Measurements from ENCODE around the gene SBNO2.

The SBNO2 gene

DNA sequence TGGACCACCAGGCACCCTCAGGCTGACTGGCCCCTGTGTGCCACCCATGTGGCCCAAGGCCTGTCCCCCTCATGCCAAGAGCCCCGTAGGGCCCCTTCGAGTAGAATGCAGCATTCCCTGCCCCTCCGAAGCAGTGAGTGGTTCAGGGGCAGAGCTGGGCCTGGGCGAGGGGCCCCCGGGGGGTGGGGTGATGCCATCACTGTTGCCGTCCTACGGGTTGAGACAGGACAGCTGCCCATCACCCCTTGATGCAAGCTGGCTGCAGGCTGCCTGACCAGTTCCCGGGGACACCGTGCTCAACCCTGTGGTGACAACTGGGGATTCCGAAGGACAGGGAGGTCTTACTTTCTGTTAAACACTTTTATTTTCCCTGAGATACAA is 4.7 kb downstream of the SBNO2 start:
- DNase-seq (ENCODE audit: low spot score): no peak

DNA sequence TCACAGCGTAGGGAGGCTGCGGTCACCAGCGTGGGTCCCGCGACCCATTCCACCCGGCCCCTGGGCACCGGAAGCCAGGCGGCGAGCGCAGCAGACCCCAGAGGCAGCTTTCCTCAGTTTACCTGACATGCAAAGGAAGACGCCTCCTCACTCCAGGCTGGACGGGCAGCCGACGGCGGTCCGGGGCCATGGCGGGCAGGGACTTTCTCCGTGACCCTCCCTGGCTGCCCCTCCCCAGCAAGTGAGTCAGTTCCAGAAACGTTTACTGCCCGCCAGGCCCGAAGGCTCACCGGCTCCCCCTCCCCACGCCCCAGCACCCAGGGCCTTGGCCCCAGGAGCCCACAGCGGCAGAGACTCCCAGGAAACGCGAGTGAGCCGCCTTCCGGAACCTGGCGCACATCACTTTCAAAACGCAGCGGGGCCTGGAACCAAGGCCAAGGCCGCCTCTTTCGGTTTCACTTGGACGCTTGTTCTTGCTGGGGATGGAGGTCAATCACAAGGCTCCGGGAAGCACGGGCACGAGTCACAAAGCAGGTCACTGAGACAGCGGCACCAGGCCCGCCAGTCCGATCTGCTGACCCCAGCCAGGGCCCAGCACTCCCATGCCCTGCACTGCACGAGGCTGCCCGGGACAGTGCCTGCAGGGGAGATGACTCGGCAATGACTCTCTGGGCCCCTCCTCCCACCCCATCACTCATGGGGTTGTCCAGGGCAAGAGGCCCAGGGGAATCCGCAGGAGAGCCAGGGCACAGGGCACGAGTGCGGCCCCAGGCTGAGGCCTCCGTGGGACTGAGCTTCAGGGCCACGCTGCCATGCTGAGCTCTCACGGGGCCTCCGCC is 5.3 kb downstream of the SBNO2 start:
- no peak for DNase-seq (ENCODE audit: low spot score)

DNA sequence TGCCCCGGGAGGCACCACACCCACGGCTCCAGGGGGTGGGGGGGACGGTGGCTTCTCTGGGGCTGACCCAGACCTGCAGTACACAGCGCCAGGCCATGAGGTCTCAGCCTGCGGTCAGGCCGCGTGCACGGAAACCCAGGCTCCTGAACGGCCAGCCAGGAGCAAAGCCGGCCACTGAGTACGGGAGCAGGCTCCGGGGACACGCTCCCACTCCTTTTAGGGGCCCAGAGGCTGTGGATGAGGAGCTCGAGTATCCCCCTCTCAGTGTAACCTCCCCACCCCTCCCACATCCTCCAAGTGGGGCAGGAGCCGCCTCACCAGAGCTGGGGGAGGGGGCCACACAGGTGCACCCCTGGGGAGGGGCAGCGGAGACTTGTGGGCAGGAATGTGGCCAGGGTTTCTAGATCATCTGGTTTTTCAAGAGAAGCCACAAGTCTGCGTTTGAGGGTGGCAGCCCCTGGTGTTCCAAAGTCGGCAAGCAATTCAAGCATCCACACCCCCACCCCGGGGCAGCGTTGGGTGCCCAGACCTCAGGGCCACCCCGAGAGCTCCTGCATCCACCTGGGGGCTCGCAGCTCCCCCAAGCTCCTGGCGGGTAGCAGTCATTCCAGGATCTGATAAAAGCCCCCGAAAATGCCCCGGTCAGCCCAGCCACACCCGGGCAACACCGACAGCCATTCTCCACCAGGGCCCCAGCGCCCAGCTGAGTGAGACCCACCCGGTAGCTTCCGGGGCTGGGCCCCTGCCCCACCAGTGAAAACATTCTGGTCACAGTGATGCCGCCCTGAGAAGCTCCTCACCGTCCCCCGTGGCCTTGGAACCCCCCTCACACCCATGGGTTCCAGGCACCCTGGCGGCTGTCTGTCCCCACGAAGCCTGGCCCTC is 6.1 kb downstream of the SBNO2 start:
- no peak for DNase-seq (ENCODE audit: low spot score)

DNA sequence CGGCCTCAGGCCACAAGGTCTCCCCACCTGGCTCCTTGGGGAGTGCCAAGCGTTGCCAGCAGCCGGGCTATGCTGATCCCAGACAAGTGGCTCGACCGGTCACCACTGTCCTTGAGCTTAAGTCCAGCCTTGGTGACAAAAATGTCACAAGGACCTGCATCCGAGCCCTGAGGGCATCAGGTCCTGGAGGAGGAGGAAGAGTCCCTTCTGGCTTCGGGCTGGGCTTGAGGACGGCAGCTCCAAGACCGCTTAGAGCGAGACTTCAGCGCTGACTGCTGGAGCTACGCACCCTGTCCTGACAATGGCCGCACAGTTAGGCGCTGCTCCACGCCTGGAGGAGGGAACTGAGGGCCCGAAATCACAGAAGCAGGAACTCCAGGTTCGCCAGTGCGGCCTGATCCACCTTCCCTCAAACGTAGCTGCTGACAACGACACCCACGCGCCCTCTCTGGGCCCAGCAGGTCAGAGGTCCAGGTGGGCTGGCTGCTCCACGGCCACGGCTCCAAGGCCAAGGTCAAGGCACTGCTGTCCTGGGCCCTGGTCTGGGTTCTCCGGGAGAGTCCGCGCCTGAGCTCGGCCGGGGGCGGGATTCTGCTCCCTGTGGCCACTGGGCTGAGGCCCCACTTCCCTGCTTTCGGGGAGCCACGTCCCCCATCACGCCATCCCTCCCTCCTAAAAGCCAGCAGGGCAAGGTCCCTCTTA is 7.0 kb downstream of the SBNO2 start:
- DNase-seq (ENCODE audit: low spot score): no peak

DNA sequence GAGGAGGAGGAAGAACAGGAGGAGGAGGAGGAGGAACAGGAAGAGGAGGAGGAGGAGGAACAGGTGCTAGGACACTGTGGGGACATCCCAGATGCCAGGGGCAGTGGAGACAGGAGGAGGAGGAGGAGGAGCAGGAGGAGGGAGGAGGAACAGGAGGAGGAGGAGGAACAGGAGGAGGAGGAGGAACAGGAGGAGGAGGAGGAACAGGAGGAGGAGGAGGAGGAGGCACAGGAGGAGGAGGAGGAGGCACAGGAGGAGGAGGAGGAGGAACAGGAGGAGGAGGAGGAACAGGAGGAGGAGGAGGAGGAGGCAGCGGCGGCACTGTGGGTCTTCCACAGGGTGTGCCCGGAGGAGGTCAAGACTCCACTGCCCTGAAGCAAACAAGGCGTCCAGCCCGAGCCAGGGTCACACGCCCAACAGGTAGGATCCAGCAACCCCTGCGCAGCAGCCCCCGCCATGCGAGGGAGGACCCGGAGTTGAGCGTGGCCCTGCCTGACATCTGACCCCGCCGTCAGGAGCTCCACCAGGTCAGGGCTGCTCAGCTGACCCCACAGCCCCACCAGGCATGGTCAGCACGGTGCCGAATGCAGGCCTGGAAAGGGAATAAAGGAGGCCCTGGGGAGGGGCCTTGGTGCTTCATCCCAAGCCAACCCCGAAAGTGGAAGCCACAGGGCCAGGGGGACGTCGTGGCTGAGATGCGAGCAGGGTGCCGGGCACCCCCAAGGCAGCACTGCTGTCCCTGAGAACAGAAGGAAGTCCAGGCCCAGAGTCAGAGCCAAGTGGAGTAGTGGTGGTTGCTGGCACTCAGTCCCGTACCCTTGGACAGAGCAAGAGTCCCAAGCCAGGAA is 9.2 kb downstream of the SBNO2 start:
- no peak for DNase-seq (ENCODE audit: low spot score)

DNA sequence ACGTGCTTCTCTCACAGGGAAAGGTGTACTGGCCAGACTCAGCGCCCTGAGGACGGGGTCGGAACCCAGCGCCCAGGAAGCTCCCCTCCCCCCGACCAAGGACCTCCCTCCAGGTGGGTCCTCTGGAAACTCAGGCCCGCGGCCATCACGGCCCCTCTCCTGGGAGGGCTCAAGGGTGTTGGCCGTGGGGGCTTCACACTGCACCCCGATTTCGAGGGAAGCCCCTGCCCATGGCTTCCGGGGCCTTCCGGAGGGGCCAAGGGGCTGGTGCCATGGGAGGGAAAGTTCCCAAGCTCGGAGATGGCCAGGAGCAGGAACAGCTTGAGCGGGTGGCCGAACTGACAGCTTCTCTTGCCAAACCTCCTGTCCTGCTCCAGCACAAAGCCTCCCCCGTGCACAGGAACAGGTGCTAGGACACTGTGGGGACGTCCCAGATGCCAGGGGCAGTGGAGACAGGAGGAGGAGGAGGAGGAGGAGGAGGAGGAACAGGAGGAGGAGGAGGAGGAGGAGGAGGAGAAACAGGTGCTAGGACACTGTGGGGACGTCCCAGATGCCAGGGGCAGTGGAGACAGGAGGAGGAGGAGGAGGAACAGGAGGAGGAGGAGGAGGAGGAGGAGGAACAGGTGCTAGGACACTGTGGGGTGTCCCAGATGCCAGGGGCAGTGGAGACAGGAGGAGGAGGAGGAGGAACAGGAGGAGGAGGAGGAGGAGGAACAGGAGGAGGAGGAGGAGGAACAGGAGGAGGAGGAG is 10.0 kb downstream of the SBNO2 start:
- DNase-seq (ENCODE audit: low spot score): no peak

DNA sequence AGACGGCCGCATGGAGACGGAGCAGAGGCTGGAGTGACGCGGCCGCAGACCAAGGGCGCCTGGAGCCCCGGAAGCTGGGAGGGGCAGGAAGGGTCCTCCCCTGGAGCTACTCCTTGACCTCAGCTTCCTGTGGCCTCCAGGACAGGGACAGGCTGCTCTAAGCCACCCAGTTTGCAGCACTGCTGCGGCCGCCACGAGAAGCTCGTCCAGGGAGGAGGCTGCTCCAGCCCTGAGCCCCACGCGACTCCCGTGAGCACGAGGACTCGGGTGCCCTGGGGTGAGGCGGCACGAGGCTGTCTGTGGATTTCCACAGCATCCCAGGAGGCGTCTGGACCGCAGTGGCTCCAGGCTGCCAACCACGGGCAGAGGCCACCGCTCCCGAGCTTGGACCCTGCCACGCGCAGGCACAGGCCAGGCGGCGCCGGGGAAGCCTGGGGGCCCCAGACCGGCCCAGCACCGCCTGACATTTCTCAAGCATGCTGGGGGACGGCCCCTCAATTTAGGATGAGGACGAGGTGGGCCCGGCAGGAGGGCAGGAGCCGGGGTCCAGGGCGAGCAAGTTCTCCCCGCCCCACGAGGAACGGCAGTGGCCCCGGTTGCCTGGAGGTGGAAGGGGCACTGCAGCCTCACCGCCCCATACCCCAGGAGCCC is 10.7 kb downstream of the SBNO2 start:
- DNase-seq (ENCODE audit: low spot score): no peak

DNA sequence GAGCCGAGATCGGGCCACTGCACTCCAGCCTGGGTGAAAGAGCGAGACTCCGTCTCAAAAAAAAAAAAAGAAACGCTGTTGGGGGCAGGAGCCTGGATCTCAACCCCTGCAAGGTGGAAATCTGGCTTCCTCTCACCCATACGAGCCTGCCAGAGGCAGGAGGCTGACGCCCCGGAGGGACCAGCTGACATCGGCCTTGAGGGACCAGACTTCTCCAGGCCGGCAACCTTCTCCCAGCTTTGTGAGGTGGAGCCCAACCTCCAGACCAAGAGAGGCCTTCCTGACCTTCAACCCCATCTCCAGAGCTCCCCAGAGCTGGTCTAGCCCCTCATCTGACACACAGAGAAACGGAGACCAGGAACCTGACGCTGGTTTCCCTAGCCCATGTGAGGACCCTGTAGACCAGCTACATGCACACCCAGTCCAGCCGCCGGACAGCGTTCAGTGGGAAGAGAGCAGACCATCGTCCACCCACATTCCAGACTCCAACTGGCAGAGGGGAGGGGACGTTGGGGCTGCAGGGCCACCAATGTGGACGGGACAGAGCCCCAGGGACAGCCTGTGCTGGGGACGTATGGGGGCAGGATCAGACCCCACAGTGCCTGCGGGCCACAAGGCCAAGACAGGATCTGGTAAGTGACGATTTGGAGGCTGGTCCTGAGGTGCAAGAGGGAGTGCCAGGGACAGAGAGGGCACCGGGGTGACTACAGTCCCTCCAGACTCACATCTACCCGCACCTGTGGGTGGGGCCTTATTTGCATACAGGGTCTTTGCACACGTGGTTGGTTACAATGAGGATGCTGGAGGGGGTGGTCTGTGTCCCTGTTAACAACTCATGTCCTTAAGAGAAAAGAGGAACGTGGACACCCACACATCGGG is 11.4 kb downstream of the SBNO2 start:
- DNase-seq (ENCODE audit: low spot score): no peak

DNA sequence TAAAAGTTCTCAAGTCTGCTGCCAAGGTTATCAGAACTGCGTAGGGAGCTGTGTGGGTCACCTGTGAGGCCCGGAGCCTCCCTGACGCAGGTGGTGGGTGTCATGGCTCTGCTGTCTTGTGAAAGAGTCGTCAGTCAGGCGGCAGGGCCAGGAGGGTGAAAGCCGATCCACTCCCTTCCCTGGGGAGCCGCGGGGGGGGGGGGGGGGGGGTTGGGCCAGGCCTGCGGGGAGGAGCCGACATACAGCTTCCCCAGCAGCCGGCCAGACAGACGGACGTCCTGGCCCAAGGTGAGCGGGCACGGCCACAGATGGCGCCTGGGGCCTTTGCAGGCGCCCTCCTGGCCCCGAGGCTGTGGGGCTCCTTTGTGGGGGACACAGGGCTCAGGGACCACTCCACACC is 12.4 kb downstream of the SBNO2 start:
- no peak for DNase-seq (ENCODE audit: low spot score)

DNA sequence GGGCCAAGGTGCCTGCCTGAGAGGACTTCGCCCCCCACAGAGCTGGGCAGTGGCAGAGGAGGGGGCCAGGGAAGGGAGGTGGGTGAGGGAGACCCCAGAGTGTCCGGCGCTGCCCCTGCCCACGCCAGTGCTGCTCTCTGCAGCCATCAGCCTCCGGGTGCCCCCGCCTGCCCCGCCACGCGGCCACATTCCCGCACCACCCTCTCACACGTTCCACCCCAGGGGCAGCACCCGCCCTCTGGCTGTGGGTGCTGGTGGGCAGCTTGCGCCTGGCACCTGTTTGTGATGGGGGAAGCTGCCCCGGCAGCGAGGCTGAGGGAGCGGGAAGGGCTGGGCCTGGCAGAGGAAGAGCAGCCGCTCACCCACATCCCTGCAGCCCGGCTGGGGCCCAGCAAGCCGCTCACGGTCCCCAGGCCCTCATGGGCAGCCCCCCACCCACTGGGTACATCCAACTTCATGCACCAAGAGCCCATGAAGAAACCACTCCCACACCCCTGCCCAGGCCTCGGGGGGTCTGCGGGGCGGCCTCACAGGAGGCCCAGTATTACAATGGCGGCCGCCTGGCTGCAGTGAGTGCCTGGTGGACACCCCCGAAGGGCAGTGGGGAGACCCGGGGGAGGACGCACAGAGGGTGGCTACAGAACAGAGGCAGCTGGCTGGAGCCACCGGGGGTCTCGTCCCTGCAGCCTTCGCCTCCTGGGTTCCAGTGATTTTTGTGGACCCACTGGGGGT is 14.0 kb downstream of the SBNO2 start:
- DNase-seq (ENCODE audit: low spot score): no peak

DNA sequence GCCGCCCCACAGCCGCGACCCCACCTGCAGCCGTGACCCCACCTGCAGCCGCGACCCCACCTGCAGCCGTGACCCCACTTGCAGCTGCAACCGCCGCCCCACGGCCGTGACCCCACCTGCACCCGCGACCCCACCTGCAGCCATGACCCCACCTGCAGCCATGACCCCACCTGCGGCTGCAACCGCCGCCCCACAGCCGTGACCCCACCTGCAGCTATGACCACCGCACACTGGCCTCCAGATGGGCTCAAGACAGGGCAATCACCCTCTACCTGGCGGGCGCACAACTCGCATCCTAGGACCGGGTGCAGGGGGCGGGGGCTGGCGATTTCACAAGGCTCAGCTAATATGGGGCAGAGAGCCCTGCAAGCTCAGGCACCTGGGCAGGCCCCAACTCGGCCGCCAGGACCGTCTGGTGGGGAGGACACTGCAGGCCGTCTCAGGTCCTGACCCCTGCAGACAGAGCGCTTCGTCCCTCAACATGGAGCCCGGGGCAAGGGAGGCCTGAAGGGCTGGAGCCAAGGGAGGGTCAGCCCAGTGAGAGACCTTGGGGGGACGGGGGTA is 15.1 kb downstream of the SBNO2 start:
- no peak for DNase-seq (ENCODE audit: low spot score)

DNA sequence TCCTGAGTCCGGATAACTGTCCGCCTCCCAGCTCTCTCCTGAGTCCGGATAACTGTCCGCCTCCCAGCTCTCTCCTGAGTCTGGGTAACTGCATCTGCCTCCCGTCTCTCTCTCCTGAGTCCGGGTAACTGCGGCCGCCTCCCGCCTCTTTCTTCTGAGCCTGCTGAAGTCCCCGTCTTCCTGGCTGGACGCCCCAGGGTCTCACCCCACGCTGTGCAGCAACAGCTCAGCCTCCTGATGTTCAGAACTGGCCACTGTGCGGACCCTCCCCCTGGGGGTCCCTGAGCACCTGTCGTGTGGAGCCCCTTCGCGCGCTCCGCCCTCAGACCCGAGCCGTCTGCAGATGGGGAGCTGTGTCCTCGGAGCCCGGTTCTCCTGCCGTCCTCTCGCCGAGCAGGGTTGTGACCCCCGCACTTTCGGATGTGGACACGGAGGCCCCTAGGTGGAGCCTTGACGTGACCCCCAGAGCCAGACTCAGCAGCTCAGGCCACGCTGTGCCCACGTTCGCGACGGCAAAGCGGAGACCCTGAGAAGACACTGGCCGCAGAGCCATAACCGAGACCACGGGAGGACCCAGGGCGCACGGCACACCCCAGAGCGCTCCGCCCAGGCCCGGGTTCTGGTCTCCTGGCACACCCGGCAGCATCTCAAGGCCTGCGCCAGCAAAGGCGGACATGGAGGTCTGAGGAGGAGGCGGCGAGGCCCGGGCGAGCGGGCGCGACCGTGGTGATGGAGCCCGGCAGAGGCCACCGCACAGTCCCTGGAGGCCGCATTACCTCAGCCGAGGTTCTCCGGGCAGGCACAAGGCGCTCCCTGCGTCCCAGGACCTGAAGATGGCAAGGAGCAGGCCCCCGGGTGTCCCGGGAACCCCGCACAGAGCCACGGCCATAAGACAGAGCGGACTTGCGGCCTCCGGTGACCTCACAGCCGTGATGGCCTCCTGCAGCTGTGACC is 15.9 kb downstream of the SBNO2 start:
- DNase-seq (ENCODE audit: low spot score): no peak

DNA sequence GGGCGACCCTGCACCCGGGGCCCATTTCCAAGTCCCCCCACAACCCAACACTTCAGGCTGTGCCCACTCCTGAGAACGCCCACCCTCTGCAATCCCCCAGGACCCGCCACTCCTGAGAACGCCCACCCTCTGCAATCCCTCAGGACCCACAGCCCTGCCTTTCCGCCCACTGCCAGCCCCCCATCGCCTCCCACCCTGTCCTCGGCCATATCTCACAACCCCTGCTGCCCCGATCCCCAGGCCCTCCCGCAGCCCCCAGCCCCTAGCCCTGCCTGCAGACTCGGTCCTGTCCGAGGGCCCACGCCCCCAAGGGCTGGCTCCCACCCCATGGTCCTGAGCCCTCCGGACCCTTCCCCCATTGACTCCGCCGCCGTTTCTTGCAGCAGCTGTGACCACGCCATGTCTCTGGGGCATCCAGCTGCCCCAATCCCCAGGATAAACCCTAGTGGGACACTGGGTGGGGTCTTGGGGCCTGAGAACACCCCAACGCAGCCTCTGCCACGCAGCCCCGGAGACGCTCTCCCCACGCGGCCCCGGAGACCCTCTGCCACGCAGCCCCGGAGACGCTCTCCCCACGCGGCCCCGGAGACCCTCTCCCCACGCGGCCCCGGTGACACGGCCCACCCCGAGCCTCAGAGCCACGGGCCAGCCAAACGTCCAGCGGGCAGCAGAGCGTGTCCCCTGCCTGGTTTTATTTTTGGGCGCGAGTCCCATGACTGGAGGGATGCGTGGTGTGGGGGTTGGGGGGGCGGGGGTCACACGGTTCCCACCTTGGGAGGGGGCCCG is 17.0 kb downstream of the SBNO2 start:
- no peak for DNase-seq (ENCODE audit: low spot score)

DNA sequence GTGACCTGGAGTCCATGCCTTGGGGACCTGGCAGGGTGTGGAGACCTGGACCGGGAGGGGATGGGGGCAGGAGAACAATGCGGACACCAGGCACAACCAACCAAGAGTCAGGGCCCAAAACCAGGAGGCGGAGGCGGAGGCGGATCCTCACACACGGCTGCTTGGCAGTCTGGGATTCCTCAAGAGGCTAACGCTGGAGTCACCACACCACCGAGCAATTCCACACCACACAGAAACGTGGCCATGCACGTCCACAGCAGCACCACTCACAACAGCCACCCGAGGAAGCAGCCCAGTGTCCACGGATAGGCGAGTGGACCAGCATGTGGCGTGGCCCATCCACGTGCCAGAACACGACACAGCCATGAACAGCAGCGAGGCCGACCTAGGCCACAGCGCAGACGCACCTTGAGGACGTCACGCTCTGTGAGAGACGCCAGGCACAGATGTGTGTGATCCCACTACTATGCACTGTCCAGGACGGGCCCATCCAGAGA is 17.7 kb downstream of the SBNO2 start:
- DNase-seq (ENCODE audit: low spot score): no peak

DNA sequence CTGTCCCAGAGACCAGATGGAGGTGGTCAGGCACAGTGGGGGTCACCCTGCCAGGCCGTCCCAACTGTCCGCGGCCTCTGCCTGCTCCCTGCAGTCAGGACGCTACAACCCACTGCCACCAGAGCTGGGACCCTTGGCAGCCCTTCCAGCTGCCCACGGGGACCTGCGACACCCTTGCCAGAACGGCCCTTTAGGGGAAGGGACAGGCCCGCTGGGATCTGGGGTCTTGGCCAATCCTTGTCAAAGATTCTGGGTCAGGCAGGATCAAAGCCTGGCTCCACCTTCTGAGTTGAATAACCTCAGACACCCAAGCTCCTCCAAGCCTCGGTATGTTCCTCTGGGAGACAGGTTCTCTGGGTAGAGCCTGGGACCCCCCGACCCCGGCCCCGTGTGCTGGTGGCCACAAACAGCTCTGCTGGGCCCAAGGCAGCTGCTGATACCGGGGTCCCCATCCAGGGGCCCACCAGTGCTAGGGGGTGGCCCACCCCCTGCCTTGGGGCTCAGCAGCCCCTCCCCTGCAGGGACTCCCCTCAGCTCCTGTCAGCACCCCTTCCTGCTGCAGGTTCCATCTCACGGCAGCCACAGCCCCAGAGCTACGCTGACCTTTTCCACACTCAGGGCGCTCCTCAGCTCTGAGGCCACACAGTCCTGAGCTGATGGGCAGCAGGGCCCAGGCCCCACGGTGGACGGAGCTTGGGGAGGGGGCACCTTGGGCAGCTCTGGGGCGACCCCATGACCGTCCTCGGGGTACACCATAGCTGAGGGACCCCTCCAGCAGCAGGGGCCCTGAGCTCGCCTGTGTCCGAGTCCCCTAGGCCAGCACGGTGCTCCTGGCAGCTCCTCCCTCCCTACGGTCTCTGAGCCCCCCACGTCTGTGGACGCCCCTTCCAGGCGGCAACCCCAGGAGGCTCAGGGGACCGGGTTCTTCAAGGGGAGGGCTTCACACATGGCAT is 18.4 kb downstream of the SBNO2 start:
- DNase-seq (ENCODE audit: low spot score): no peak
